ENCODE measurements around the gene TSEN34. TPM values are rescaled to one million over a fixed set of nuclear protein-coding genes. Genes with fewer than 3 reads are reported as not detected.

The TSEN34 gene
- 57.8 and 61.6 TPM in 2 replicates for total RNA-seq
- polyA plus RNA-seq: 22.5 and 30.5 TPM in 2 replicates
- 35.7 and 54.4 TPM in 2 replicates for polyA plus RNA-seq (2012)
- 51.2 and 71.5 TPM in 2 replicates for polyA minus RNA-seq (ENCODE audit: low replicate concordance)

GRCh38 chr19:54191011-54191810 is at the start of gene TSEN34:
Gene TSEN34, plus strand, starts transcription at chr19:54191308. Its CDS starts 57 bp downstream, at chr19:54191365.
- Histone ChIP-seq H3K9ac (ENCODE audit: insufficient read depth, low read length) (peak within 1 kb of the TSS; percentile 93), H4K20me1 (ENCODE audit: control insufficient read depth, extremely low read depth, insufficient read depth, low read length) (no peaks in the 10 kb centered on the region), H3K27ac (ENCODE audit: insufficient read depth, low read length) (peak within 1 kb of the TSS; percentile 98), H3K4me3 (replicated peaks in 1 of 4; ENCODE audit: control extremely low read depth in 1 of 4, insufficient read depth in 1 of 4, low read depth in 3 of 4, low read length in 4 of 4) (peak within 1 kb of the TSS; percentile 76 to 88 (median 82)), H3K4me1 (ENCODE audit: control insufficient read depth, extremely low read depth, insufficient read depth, low read length) (peaks cover 11% of the 10 kb centered on the region), H3K36me3 (ENCODE audit: control insufficient read depth, insufficient read depth, low read length) (peaks cover 7% of the 10 kb centered on the region), H3K79me2 (ENCODE audit: control insufficient read depth, insufficient read depth, low read length) (peaks cover 29% of the 10 kb centered on the region), H2AFZ (ENCODE audit: low read length) (peak within 1 kb of the TSS; percentile 95), H3K4me2 (ENCODE audit: extremely low read depth, insufficient read depth, low read length) (peak within 1 kb of the TSS; percentile 76), H3K9me3 (ENCODE audit: control insufficient read depth, insufficient read depth, low read depth, low read length) (no peaks in the 10 kb centered on the region), H3K27me3 (ENCODE audit: control insufficient read depth, insufficient read depth, low read length) (no peaks in the 10 kb centered on the region)
- peak; percentile 46 to 84 for DNase-seq (ENCODE audit: low read depth in 2 of 2)
- TF ChIP-seq CTCF (conservative IDR thresholded peaks at IDR 0.05 in 1 of 2, IDR thresholded peaks at IDR 0.05 in 1 of 2; ENCODE audit: low read depth in 1 of 2, low read length in 2 of 2) (no peak), EZH2 (IDR thresholded peaks at IDR 0.05; ENCODE audit: low read length, missing control alignments) (no peak)

- Histone ChIP-seq H3K27ac (ENCODE audit: insufficient read depth, low read length) (peak overlapping the region; percentile 57), H3K9me3 (ENCODE audit: control insufficient read depth, insufficient read depth, low read depth, low read length) (no peaks in the 10 kb centered on the region), H2AFZ (ENCODE audit: low read length) (no peak overlapping the region), H3K4me2 (ENCODE audit: extremely low read depth, insufficient read depth, low read length) (no peak overlapping the region), H3K4me3 (replicated peaks in 1 of 4; ENCODE audit: control extremely low read depth in 1 of 4, insufficient read depth in 1 of 4, low read depth in 3 of 4, low read length in 4 of 4) (peak overlapping the region in 1 of 4 experiments; percentile 12), H3K79me2 (ENCODE audit: control insufficient read depth, insufficient read depth, low read length) (peaks cover 52% of the 10 kb centered on the region), H3K4me1 (ENCODE audit: control insufficient read depth, extremely low read depth, insufficient read depth, low read length) (peaks cover 13% of the 10 kb centered on the region), H3K36me3 (ENCODE audit: control insufficient read depth, insufficient read depth, low read length) (peaks cover 31% of the 10 kb centered on the region), H4K20me1 (ENCODE audit: control insufficient read depth, extremely low read depth, insufficient read depth, low read length) (no peaks in the 10 kb centered on the region), H3K9ac (ENCODE audit: insufficient read depth, low read length) (no peak overlapping the region), H3K27me3 (ENCODE audit: control insufficient read depth, insufficient read depth, low read length) (no peaks in the 10 kb centered on the region)
- peak in 1 of 2 donors; percentile 13 for DNase-seq (ENCODE audit: low read depth in 2 of 2)
- TF ChIP-seq EZH2 (IDR thresholded peaks at IDR 0.05; ENCODE audit: low read length, missing control alignments) (no peak), CTCF (conservative IDR thresholded peaks at IDR 0.05 in 1 of 2, IDR thresholded peaks at IDR 0.05 in 1 of 2; ENCODE audit: low read depth in 1 of 2, low read length in 2 of 2) (no peak)
Observed at GRCh38 chr19:54141356-54141755, 49.8 kb upstream of the TSEN34 start.

GRCh38 chr19:54142166-54142780 is 48.8 kb upstream of the TSEN34 start:
- no peak overlapping the region for H2AFZ ChIP-seq (ENCODE audit: low read length)
- no peak overlapping the region for H3K4me2 ChIP-seq (ENCODE audit: extremely low read depth, insufficient read depth, low read length)
- H3K79me2 ChIP-seq (ENCODE audit: control insufficient read depth, insufficient read depth, low read length): peaks cover 52% of the 10 kb centered on the region
- no peaks in the 10 kb centered on the region for H3K9me3 ChIP-seq (ENCODE audit: control insufficient read depth, insufficient read depth, low read depth, low read length)
- DNase-seq (ENCODE audit: low read depth in 2 of 2): peak in 1 of 2 donors; percentile 29
- no peak for TF ChIP-seq EZH2 (IDR thresholded peaks at IDR 0.05; ENCODE audit: low read length, missing control alignments)
- TF ChIP-seq CTCF (conservative IDR thresholded peaks at IDR 0.05 in 1 of 2, IDR thresholded peaks at IDR 0.05 in 1 of 2; ENCODE audit: low read depth in 1 of 2, low read length in 2 of 2): no peak
- peaks cover 39% of the 10 kb centered on the region for H3K36me3 ChIP-seq (ENCODE audit: control insufficient read depth, insufficient read depth, low read length)
- peaks cover 13% of the 10 kb centered on the region for H3K4me1 ChIP-seq (ENCODE audit: control insufficient read depth, extremely low read depth, insufficient read depth, low read length)
- H3K9ac ChIP-seq (ENCODE audit: insufficient read depth, low read length): no peak overlapping the region
- H3K4me3 ChIP-seq (replicated peaks in 1 of 4; ENCODE audit: control extremely low read depth in 1 of 4, insufficient read depth in 1 of 4, low read depth in 3 of 4, low read length in 4 of 4): no peak overlapping the region
- H4K20me1 ChIP-seq (ENCODE audit: control insufficient read depth, extremely low read depth, insufficient read depth, low read length): no peaks in the 10 kb centered on the region
- H3K27ac ChIP-seq (ENCODE audit: insufficient read depth, low read length): peak overlapping the region; percentile 51
- H3K27me3 ChIP-seq (ENCODE audit: control insufficient read depth, insufficient read depth, low read length): no peaks in the 10 kb centered on the region

Measured in fibroblast of lung (primary cell).